ENCODE measurements around the gene USF2.

The USF2 gene

DNA sequence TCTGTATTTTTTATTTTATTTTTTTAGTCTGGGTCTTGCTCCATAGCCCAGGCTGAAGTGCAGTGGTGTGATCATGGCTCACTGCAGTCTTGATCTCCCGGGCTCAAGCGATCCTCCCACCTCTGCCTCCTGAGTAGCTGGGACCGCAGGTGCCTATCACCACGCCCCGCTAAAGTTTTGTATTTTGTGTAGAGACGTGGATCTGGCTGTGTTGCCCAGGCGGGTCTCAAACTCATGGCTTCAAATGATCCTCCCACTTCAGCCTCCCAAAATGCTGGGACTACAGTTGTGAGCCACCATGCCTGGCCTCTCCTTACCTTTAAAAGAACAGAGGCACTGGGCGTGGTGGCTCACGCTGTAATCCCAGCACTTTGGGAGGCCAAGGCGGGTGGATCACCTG is 19.0 kb downstream of the USF2 start:
- DNase-seq = no peak

DNA sequence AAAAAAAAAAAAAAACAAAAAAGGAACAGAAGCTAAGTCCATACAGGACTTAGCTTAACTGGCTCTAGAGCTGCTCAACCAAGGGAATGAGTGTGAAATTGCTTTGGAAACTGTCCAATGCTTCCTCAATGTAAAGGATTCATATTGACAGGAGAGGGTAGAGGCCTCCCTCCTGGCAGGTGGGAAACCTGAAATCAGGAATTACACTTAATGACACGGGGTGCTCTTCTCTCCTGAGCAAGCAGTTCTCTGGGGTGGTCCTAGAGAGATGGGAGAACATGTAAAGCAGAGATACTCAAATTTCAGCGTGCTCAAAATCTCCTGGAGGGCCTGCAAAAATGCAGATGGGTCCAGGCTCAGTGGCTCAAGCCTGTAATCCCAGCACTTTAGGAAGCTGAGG is 19.6 kb downstream of the USF2 start:
- no peak for DNase-seq

DNA sequence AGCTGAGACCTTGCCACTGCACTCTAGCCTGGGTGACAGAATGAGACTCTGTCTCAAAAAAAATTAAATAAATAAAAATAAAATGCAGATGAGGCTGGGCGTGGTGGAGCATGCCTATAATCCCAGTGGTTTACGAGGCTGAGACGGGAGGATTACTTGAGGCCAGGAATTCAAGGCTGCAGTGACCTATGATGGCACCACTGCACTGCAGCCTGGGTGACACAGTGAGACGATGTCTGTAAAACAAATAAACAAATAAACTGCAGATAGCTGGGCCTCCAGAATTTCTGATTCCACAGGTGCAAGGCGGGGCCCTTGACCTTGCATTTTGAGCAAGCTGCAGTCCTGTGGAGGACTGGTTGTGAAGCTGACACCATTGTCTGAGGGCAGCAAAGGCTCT is 20.1 kb downstream of the USF2 start:
- DNase-seq = no peak

DNA sequence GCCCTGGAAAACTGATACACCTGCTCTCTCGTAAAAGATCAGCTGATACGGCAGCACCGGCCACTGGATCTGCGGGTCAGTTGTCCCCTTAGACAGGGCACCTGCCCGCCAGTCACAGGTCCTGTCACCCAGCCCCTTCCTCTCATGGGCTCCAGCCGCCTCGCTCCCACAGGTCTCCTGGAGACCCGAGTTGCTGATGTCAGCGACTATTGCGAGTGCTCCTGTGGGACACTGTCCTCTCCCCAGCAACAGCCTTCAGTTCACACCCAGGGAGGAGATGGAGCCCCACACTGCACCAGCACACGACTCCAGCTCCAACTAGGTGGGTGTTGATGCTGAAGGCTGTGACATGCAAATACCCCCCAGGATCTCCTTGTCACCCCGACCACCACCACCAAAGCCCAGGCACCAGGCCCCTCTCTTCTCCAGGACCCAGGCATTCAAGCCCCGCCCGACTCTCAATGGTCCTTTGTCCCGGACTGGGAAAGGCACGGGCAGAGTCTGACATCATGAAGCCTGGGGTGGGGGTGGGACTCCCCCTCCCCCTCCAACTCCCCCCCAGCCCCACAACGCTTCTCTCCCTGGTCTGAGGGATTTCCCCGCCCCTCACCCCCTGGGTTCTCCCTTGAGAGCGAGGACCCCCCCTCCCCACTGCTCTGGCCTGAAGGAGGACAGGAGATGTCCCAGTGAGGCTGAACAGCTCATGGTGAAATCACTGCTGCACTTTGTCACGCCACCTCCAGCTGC is 21.8 kb downstream of the USF2 start:
- DNase-seq = no peak

DNA sequence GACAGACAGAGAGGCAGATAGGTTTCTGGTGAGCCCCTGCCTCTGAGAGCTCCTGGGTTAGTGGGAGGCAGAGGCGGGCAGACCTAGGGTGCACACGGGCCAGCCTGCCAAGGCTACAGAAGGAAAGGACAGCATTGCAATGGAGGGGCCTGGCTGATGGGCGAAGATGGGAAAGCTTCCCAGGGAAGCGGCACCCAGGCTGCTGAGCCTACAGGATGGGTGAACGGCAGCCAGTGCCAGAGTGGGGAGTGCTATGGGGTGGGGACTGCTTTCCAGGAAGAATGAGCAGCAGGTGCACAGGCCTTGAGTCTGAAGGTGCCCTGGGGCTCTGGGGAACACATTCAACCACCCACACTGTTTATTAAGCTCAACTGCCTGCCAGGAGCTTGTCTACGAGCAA is 22.5 kb downstream of the USF2 start:
- DNase-seq = no peak

DNA sequence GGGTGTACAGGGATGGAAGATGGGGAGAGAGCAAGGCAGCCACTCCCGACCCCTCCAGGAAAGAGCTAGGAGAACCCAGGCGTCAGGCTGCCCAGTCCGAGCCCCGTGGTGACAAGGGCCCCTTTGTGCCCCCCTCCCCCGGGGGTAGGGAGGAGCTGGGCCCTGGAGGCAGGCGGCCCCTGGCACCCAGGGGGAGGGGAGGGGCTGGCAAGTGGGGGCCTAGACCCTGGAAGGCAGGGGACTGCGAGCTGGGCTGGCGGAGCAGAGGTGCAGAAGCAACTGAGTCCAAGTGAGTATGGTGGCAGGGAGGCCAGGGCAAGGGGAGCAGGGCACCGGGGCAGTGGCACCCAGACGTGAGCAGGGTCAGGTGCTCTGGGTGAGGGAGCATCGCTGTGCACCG is 23.2 kb downstream of the USF2 start, which contains the start of gene MAG:
Gene MAG, plus strand, starts transcription at position 246 of the 400 bp plus-strand sequence. CDS start 3,248 bp downstream, outside the sequence.
- no peak for DNase-seq

DNA sequence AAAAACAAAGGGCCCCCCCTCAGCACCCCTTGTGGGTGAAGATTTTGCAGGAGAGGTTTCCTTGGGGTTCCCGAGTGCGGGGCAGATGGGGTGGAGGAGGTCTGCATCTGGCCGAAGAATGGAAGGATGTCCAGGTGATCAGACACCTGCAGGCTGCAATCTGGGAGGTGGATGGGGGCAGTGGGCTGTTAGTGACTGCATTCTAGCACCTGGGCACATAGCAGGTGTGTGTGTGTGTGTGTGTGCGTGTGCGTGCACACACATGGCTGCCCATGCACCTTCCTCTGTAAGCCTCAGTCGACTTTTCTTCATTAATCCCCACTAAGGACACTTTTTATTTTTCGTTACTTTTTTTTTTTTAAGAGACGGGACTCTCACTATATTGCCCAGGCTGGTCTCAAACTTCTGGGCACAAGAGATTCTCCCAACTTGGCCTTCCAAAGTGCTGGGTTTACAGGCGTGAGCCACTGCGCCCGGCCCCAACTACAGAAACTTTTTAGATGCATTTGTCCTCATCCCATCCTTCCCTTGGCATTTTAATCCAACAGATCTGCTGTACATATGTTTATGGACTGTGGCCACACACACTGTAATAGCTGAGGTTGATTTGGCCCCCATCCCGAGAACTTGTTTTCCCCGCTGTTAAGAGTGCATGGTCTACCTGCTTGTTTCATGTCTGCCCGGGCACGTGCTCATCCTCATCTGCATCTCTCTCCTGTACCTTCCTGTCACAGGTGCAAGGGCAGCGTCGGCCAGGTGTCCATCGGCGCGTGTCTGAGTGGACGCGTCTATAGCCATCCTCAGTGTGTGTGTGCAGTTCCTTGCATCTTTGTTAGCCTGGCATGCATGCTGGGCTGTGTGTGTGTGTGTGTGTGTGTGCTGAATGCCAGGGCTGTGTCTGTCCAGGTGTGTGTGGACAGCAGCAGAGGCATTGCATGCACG is 23.9 kb downstream of the USF2 start:
- DNase-seq = no peak

DNA sequence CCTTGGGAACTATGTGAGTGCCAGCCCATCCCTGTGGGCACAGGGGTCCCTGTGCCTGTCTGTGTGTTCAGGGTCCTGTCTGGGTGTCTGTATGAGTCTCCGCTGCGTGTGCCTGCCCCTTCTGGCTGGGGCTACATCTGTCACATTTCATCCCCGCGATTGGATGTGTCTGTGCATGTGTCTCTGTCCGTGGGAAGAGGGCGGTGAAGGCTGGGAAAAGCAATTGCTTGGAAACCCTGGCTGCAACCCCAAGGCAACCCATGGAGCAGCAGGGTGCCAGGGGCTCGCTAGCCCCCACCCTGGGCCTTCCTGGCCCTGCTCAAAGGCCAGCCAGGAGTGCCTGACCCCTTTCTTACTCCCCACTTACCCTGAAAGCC is 24.6 kb downstream of the USF2 start:
- no peak for DNase-seq

DNA sequence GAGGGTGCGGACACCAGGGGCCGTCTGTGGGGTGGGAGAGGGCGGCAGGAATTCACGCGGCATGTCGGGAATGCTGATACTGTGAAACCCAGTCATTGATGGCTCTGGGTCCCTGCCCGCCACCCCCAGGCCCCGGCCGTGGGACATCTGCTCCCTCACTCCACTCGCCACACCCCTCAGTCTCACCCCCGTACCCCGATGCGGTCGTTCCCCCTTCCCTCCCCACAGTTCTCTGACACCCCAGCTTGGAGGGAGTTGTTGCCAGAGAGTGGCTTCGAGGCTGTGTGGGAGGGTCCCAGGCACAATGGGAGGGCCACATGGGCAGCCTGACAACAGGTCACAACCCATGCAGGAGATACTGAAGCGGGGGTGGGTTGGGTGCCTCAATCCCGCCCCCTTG is 25.0 kb downstream of the USF2 start:
- no peak for DNase-seq

DNA sequence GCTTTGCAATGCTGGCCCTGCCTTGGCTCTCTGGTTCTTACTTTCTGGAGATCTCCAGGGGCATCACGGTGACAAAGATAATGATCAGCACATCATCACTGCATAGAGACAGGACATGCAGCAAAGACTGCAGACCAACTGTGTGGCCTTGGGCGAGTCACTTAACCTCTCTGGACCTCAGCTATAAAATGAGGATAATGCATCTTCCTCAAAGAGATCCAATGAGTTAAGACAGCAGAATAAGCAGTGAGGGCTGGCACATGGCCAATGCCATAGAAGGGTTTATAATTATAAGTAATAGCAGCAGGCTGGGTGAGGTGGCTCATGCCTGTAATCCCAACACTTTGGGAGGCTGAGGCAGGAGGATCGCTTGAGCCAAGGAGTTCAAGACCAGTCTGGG is 25.6 kb downstream of the USF2 start:
- no peak for DNase-seq

DNA sequence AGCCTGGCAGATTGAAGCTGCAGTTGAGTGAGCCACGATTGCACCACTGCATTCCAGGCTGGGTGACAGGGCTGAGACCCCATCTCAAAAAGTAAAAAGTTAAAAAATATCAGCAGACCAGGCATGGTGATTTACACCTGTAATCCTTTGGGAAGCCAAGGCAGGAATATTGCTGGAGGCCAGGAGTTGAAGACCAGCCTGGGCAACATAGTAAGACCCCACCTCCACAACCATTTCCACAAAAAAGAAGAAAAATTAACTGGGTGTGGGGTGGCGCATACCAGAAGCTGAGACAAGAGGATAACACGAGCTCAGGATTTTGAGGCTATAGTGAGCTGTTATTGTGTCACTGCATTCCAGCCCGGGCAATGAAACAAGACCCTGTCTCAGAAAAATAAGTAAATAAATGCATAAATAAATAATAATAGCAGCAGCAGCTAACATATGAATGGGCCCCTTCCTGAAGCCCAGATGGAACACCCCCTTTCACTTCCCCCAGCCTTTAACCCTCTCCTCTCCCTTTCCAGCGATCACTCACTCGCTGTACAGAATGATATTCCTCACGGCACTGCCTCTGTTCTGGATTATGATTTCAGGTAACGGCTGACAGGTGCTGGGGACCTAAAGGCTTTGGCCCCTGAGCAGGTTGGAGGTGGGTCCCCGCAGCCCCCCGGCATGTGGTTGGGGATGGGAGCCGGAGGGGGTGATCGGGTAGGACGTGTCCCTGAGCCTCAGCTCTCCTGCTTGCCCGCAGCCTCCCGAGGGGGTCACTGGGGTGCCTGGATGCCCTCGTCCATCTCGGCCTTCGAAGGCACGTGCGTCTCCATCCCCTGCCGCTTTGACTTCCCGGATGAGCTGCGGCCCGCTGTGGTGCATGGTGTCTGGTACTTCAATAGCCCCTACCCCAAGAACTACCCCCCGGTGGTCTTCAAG is 26.4 kb downstream of the USF2 start:
- DNase-seq = no peak

DNA sequence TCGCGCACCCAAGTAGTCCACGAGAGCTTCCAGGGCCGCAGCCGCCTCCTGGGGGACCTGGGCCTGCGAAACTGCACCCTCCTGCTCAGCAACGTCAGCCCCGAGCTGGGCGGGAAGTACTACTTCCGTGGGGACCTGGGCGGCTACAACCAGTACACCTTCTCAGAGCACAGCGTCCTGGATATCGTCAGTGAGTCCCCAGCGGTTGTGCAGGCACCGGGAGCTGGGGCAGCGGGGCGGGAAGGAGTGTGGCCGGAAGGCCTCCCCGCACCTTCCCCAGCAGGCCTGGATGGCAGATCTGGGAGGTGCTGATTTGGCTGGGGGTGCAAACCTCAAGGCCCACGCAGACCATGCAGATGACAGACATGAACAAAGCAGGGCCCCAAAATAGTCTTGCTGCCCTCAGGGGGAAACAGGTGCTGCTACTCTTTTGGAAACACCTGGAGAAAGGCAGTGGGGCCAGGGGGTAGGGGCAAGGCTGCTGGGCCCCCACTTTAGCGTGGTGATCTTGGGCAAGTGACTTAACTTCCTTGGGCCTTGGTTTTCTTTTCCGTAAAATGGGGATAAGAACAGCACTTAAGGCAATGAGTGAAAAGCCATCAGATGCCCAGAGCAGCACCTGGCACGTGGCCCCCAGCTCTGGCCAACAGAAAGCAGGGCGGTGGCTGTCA is 27.2 kb downstream of the USF2 start:
- peak; percentile 15 to 17 for DNase-seq

DNA sequence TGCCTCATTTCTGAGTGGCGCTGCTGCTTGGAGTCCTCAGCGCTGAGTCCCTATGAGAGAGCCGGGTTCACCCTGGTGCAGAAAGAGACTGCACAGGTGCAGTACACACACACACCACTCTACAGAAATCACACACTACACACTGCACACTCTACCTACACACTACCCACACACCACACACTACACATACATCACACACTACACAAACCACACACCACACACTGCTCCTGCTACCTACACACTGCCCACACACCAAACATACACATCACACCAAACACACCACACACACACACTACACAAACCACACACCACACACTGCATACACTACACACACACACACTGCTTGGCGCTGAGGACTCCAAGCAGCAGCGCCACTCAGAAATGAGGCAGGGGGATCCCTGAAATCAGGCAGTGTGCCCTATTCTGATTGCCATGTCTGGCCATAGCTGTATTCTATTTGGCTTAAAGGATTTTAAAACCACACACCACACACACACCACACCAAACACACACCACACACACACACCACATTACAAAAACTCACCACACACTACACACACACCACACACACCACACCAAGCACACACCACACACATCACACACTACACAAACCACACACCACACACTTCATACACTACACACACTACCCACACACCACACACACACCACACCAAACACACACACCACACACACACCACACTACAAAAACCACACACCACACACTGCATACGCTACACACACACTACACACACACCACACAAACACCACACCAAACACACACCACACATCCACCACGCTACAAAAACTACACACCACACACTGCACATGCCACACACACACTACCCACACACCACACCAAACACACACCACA is 28.1 kb downstream of the USF2 start:
- no peak for DNase-seq

DNA sequence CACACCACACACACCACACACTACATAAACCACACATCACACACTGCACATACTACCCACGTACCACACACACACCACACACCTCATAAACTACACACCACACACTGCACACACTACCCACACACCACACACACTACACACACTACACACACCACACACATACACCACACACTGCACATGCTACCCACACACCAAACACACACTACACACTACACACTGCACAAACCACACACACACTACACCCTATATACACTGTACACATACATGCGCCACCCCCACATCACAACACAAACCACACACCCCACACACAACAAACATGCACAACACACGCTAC is 28.7 kb downstream of the USF2 start:
- no peak for DNase-seq

DNA sequence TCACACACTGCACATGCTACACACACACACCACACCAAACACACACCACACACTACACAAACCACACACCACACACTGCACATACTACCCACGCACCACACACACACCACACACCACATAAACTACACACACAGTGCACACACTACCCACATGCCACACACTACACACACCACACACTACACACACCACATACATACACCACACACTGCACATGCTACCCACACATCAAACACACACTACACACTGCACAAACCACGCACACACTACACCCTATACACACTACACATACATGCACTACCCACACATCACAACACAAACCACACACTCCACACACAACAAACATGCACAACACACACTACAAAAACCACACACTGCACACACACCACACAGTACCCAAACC is 29.2 kb downstream of the USF2 start:
- no peak for DNase-seq

DNA sequence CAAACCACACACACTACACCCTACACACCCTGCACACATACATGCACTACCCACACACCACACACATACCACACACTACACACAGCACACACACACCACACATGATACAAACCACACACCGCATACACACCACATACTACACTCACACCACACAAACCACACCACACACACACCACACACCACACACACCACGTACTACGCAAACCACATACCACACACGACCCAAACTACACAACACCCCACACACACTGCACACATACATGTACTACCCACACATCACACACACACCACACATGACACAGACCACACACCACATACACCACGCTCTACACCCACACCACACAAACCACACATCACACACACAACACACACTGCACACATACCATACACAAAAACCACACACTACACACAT is 29.8 kb downstream of the USF2 start:
- no peak for DNase-seq

DNA sequence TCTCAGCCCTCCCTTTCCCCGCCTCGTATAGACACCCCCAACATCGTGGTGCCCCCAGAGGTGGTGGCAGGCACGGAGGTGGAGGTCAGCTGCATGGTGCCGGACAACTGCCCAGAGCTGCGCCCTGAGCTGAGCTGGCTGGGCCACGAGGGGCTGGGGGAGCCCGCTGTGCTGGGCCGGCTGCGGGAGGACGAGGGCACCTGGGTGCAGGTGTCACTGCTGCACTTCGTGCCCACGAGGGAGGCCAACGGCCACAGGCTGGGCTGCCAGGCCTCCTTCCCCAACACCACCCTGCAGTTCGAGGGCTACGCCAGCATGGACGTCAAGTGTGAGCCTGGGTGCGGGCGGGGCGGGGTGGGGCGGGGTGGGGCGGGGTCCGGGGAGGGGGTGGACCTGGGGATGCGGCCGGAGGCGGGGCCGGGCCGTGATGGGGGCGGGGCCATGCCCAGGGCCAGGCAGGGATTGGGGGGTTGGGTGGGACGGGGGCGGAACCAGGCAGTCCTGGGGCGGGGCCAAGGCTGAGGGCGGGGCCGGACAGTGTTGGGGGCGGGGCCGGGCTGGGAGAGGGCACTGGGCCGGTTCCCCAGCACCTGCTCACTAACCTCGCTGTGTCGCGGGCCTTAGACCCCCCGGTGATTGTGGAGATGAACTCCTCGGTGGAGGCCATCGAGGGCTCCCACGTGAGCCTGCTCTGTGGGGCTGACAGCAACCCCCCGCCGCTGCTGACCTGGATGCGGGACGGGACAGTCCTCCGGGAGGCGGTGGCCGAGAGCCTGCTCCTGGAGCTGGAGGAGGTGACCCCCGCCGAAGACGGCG is 31.0 kb downstream of the USF2 start:
- DNase-seq = no peak

DNA sequence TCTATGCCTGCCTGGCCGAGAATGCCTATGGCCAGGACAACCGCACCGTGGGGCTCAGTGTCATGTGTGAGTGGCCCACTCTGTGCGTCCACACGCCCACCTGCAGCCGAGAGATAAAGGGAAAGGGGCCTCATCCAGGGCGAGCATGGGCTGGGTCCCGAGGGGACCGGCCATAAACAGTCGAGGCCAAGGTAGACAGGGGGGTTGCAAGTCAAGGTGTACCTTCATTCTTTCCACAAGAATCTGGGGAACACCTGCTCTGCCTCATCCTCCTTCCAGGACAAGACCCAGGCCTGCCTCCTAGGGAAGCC is 31.5 kb downstream of the USF2 start:
- no peak for DNase-seq

DNA sequence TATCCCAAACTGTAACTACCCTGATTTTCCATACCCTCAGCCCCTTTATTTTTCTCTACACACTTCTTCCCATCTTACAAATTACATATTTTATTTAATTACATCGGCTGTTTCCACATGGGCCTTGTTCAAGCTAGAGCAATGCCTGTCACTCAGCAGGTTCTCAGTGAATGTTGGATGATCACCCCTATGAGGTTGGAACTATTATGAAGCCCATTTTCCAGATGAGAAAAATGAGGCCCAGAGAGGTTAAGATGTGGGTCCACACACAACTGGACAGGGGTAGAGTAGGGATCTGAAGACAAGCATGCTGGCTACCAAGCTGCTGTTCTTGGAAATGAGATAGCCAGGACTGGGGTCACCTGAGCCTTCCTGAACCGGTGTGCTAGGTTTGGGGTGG is 33.2 kb downstream of the USF2 start:
- no peak for DNase-seq

DNA sequence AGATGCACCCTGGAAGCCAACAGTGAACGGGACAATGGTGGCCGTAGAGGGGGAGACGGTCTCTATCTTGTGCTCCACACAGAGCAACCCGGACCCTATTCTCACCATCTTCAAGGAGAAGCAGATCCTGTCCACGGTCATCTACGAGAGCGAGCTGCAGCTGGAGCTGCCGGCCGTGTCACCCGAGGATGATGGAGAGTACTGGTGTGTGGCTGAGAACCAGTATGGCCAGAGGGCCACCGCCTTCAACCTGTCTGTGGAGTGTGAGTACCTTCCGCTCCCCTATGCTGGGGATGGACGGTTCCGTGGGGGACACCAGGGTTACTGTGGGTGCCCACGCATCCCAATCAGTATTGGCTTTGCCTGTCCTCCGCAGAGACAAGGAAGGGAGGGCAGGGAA is 33.7 kb downstream of the USF2 start:
- no peak for DNase-seq

DNA sequence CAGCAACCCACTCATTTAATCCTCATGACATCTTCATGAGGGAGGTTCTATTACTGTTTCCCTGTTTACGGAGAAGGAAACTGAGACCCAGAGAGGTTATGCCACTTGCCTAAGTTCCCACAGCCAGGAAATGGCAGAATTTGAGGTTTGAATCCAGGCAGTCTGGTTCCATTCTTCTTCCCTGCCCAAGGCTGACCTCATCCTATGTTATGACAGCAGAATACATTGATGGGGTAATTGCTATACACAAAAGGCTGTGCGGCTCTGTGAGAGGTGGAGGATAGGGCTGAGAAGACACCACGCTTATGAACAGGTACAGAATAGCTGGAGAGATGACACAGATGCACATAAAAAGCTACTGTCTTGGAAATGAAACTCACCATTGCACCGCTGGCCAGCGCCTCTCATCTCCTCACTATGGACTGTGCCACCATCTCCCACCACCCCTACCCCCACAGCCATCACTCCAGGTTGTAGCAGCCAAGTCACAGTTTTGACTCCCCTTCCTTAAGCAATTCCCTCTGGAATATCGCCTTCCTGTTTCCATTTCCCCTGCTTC is 34.7 kb downstream of the USF2 start:
- DNase-seq = no peak
